Loucy (cell line): ENCODE results near the gene MINDY4.

ENCODE experiments used
- CTCF ChIP-seq: fragments of 200-600 bp; sonication (generic); conservative IDR thresholded peaks from 2 replicates; pipeline ENCODE4 v1.5.1; 2014; ENCODE audit warnings: mild to moderate bottlenecking, antibody characterized with exemption, low read length
- EZH2phosphoT487 ChIP-seq: fragments of 200-600 bp; IDR thresholded peaks from 2 replicates; pipeline ENCODE4 v1.6.1; 2018; ENCODE audit warnings: antibody characterized with exemption, mild to moderate bottlenecking, moderate library complexity, borderline replicate concordance

- TF ChIP-seq CTCF (no peak), EZH2phosphoT487 (no peak)
These were observed 64.2 kb downstream of the MINDY4 start for GRCh38 chr7:30835396-30835915.
